HG03442 (cell line): ENCODE data around the gene GAGE12F.
"Not testable (repeated sequence)": the region's sequence is repeated elsewhere in the genome, so short reads cannot be mapped to it uniquely, and the experiment has no call there.

ENCODE experiments used
- ATAC-seq: cut with Tn5 transposase; IDR thresholded peaks from one replicate; pipeline ENCODE4 v1.9.1; 2021; ENCODE audit warnings: mild to moderate bottlenecking, moderate library complexity; ENCODE audit not compliant: unreplicated experiment

GAGE12F gene

GRCh38 chrX:49560542-49560941 lies at the start of gene GAGE12F:
Gene GAGE12F (plus strand): TSS chrX:49560842. CDS start chrX:49561997, 1,155 bp downstream.
- ATAC-seq: not testable (repeated sequence)

- ATAC-seq: not testable (repeated sequence)
These were observed 28.8 kb upstream of the GAGE12F start, which contains the start of gene GAGE12C for GRCh38 chrX:49531877-49532276. Gene GAGE12C (plus strand): TSS chrX:49532177. CDS start chrX:49533332, 1,155 bp downstream.

- ATAC-seq: not testable (repeated sequence)
These were observed 19.2 kb upstream of the GAGE12F start, which contains the start of gene GAGE12D for GRCh38 chrX:49541433-49541832. Gene GAGE12D (plus strand): TSS chrX:49541733. CDS start chrX:49542888, 1,155 bp downstream.

- not testable (repeated sequence) for ATAC-seq
These were observed 9.7 kb upstream of the GAGE12F start, which contains the start of gene GAGE12E for GRCh38 chrX:49550989-49551388. Gene GAGE12E (plus strand): TSS chrX:49551289. CDS start chrX:49552444, 1,155 bp downstream.

- not testable (repeated sequence) for ATAC-seq
These were observed 8.1 kb downstream of the GAGE12F start for GRCh38 chrX:49568728-49569127.

DNA sequence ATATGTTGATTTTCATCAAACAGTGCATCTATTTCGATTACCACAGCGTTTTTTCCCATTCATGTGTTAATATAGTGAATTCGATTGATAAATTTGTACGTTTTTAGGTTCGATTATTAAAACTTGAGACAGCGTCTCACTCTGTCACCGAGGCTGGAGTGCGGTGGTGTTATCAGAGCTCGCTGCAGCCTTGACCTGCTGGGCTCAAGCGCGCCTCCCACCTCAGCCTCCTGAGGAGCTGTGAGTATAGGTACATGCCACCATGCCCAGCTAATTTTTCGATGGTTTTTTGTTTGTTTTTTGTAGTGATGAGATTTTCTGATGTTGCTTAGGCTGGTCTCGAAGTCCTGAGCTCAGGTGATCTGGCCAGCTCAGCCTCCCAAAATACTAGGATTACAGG lies 8.5 kb downstream of the GAGE12F start:
- ATAC-seq: not testable (repeated sequence)

DNA sequence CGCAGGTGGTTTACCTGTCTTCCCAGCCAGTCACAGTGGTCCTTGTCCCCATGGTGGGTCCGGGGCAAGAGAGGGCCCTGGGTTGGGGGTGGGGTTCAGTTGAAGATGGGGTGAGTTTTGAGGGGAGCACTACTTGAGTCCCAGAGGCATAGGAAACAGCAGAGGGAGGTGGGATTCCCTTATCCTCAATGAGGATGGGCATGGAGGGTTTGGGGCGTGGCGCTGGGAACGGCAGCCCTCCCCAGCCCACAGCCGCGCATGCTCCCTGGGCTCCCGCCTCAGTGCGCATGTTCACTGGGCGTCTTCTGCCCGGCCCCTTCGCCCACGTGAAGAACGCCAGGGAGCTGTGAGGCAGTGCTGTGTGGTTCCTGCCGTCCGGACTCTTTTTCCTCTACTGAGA lies 9.5 kb downstream of the GAGE12F start, which contains the start of gene GAGE12G:
Gene GAGE12G (plus strand): TSS at position 301 of the 400 bp plus-strand sequence. CDS start 1,155 bp downstream, outside the sequence.
- ATAC-seq: not testable (repeated sequence)

DNA sequence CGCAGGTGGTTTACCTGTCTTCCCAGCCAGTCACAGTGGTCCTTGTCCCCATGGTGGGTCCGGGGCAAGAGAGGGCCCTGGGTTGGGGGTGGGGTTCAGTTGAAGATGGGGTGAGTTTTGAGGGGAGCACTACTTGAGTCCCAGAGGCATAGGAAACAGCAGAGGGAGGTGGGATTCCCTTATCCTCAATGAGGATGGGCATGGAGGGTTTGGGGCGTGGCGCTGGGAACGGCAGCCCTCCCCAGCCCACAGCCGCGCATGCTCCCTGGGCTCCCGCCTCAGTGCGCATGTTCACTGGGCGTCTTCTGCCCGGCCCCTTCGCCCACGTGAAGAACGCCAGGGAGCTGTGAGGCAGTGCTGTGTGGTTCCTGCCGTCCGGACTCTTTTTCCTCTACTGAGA lies 19.0 kb downstream of the GAGE12F start, which contains the start of gene GAGE12H:
Gene GAGE12H (plus strand): TSS at position 301 of the 400 bp plus-strand sequence. CDS start 1,155 bp downstream, outside the sequence.
- not testable (repeated sequence) for ATAC-seq

DNA sequence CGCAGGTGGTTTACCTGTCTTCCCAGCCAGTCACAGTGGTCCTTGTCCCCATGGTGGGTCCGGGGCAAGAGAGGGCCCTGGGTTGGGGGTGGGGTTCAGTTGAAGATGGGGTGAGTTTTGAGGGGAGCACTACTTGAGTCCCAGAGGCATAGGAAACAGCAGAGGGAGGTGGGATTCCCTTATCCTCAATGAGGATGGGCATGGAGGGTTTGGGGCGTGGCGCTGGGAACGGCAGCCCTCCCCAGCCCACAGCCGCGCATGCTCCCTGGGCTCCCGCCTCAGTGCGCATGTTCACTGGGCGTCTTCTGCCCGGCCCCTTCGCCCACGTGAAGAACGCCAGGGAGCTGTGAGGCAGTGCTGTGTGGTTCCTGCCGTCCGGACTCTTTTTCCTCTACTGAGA lies 28.6 kb downstream of the GAGE12F start, which contains the start of gene GAGE2A:
Gene GAGE2A (plus strand): TSS at position 301 of the 400 bp plus-strand sequence. CDS start 1,155 bp downstream, outside the sequence.
- not testable (repeated sequence) for ATAC-seq

GRCh38 chrX:49589769-49590478 lies 29.3 kb downstream of the GAGE12F start:
- ATAC-seq: not testable (repeated sequence)

GRCh38 chrX:49590488-49590887 lies 29.8 kb downstream of the GAGE12F start:
- not testable (repeated sequence) for ATAC-seq

DNA sequence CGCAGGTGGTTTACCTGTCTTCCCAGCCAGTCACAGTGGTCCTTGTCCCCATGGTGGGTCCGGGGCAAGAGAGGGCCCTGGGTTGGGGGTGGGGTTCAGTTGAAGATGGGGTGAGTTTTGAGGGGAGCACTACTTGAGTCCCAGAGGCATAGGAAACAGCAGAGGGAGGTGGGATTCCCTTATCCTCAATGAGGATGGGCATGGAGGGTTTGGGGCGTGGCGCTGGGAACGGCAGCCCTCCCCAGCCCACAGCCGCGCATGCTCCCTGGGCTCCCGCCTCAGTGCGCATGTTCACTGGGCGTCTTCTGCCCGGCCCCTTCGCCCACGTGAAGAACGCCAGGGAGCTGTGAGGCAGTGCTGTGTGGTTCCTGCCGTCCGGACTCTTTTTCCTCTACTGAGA lies 38.1 kb downstream of the GAGE12F start, which contains the start of gene GAGE1:
Gene GAGE1 (plus strand): TSS at position 301 of the 400 bp plus-strand sequence. CDS start 1,155 bp downstream, outside the sequence.
- ATAC-seq: not testable (repeated sequence)

DNA sequence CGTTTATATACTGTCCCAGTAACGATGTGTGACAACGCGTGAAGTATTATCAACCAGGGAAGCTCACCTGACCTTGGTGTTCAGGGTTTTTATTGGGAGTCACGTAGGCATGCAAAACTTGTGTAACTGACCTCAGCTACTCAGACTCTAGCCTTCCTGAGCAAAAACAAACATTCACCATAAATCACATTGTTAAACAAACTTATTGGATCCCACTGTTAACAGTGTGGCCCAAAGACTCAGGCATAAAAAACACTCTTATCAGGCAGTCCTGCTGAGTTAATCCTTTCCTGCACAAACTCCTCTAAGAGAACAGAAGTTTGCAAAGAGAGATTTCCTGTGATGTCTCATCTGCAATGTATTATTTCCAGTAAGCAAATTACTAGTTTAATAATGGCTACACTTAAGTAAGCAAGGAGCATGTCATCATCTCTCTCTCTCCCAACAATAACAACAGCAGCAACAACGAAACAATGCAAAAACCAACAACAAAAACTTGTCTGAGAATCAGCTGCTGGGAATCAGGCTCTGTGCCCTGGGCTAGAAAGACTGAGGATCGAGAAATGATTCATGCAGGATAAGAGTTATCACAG lies 50.2 kb downstream of the GAGE12F start:
- no peak for ATAC-seq
